Right renal pelvis (tissue), 4 donors: ENCODE measurements around the gene NAA40. TPM values are rescaled to one million over a fixed set of nuclear protein-coding genes. Genes with fewer than 3 reads are reported as not detected.

Experiments
- DNase-seq, 4 donors: peaks; one replicate each; pipeline ENCODE4 v3.0.0-alpha.2; 2013; ENCODE audit warnings: low read depth in 4 of 4, low spot score in 3 of 4, missing footprints in 1 of 4
- polyA plus RNA-seq, 4 donors: library from polyadenylated mRNA; unstranded; fragments of 120-200 nt; gene quantifications; one replicate each; pipeline ENCODE4 v1.2.1, GENCODE V29; 2013; ENCODE audit not compliant: insufficient read length in 4 of 4

NAA40 gene
- polyA plus RNA-seq, 4 donors: 30.3 to 36.5 (median 32.0) TPM

DNA sequence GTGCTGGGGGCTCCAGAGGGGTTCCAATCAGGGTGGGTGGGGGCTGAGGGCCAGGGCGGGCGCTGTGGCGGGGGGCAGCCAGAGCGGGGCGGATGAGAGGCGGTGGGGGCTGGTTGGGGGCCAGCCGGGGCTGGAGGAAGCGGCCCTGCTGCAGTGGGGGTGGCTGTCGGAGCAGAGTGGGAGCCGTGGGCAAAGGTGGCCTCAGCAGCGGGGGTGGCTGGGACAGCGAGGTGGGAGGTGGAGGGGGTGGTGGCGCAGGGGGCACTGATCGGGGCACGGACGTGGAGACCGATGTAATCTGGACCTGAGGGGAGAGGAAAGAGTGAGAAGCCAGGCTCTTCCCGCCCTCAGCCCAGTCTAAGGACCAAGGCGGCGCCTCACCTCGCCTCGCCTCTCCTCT, 26.9 kb upstream of the NAA40 start:
- no peak for DNase-seq

DNA sequence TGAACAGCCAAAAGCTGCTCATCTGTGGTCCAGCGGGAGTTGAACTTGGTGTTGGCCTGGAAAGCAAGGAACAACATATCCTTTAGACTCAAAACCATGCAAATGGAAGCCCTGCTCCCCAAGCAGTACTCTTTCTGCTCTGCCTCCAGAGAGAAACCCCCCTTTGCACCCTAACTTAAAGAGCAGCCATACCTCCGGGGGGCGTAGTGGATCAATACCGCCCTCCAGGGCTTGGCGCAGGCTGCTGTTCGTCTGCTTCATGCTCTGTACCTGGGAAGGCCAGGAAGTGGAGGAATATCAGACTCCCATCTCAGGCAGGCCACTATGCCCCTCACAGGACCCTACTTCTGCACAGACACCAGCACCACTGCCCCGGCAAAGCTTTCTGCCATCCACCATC, 26.1 kb upstream of the NAA40 start:
- DNase-seq: no peak

DNA sequence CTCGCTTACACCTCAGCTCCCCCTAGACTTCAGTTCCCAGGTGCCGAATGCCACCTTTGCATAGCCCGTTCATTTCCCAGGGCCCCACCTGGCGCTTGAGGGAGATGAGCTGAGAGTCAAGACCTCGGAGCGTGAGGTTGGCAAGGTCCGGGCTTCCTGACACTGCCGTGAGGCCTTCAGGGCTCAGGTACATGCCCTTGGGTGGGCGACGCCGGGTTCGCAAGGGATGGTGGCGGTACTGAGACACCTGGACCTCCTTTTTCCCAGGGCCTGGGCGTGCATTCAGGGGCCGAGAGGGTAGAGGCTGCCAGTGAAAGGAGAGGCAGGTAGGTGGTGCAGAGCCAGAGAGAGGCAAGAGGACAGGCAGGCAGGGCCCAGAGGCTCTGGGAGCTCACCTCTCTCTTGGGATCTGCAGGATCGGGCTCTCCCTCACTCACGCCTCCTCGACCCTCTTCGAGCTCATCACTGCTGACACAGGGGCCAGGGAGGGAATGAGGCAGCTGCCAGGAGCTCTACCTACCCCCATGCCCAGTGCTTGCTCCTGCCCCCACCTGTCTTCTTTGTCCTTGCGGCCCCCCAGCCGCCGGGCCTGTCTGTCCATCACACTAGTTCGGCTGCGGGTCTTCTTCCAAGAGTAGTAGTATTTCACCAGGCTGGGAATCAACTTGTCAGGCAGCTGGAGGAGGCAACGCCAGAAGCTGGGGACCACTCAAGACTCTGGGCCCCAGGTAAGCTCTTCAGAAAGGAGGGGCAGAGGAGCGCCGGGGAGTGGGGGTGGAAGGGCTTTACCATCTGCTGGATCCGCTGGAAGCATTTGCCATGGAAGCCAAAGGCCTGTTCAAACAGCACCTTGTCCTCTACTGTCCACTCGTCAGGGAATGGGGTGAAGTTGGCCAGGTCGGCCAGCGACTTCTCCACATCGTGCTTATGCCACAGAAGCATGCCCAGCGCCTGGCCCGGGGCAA, 24.7 kb upstream of the NAA40 start:
- no peak for DNase-seq

DNA sequence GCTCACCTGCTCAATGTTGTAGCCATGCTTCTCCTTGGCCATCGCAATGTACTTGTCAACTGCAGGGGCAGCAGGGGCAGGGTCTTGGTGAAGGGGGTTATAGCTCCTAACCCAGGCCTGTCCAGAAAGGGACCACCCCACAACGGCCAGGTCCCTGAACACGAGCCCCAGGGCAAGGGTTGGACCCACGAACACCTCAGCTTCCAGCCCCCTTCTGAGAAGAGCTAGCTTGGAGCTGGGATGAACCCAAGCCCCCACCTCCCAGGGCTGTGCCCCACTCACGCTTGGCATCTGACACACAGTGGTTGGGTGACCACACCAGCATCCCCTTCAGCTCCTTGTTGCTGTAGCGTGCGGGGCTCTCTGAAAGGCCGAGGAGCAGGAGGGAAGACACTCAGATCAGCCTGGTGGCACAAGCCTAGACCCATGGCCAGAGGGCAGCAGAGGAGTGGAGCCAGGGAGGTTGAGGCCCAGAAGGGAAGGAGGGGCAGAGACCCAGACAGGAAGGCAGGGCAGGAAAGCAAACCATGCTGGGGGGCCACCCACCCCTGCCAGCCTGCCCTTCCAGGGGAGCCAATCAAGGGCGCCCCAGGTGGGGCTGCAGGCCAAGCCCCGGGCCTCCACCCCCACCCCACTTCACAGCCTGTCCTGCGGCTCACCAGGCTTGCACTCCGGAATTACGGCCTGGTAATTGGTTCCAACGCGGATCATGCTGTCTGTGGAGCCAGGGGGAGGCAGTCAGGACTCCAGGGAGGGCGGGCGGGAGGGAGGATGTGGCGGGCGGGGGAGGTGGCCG, 23.7 kb upstream of the NAA40 start:
- no peak for DNase-seq

DNA sequence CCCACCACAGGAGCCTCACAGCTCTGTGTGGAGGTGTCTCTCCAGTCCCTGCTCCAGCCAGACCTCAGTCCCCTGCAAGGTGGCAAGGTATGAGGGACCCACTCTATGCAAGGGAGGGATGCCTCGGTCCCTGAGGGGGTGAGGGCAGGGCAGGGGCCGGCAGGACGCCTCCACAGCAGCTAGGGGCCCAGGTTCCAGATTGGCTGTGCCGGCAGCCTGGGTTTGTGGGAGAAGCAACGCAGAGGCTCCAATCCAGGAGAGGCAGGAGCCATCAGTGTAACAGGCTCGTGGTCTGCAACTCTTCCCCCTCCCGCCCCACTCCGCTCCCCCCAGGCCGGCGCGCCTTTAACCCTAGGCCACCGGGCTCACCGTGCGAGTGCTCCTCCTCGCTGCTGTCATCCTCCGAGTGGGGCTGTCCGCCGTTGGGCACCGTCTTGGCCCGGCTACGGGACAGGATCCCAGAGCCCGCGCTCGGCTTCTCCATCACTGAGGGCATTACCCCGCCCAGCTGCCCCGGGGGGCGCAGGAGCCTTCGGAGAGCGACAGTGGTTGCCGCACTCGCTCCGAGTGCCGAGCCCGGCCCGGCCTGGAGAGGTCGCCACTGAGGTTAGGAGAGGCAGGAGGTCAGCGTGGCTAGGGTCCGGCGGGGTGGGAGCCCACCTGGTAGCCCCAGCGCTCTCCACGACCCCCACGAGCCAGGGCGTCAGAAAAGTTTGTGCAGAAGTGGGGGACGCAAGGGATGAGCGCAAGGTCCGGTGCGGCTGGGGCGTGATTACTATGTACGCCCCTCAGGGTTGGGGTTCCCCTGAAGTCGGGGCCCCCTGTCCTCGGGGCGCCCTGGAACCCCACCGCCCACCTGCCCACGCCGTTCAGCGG, 22.6 kb upstream of the NAA40 start:
- DNase-seq: no peak

DNA sequence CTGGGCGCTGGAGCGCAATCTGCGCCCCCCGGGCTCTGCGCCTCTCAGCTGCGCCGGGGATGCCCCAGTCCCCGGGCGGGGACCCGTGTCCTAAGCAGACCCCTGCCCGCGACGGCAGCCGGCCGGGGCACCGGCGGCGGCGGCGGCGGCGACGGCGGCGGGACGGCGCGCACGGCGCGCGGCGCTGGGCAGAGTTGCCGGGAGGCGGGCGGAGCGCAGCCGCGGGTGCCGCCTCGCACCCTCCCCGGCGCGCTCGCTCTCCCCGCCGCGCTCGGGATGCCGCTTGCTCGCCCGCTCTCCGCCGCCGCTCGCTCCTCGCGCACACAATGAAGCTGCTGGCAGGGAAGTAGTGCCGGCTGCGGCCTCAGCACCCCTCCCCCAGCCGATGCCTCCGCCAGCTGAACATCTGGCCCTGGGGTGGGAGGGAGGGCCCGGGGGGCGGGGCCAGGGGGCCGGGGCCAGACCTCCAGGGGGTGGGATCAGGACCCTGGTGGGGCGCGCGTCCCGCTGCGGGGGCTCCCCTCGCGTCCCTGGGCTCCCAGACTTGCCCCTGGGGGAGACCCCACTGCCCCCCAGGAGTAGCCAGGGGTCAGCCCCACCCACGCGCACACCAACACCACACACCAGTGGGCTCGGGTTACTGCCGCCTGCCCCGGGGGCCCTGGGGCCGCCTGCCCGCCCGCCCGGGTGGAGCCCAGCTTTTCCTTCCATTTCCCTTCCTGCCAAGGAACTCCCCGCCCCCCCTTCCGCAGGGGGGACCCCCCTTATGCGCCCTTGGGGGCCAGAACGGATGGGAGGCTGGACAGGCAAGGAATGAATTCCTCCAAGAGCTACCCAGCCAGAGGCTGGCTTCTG, 21.7 kb upstream of the NAA40 start, which contains the start of gene RCOR2:
RCOR2 (minus strand) TSS at position 328 of the 855 bp plus-strand sequence. CDS start 708 bp downstream, outside the sequence.
- DNase-seq: no peak

DNA sequence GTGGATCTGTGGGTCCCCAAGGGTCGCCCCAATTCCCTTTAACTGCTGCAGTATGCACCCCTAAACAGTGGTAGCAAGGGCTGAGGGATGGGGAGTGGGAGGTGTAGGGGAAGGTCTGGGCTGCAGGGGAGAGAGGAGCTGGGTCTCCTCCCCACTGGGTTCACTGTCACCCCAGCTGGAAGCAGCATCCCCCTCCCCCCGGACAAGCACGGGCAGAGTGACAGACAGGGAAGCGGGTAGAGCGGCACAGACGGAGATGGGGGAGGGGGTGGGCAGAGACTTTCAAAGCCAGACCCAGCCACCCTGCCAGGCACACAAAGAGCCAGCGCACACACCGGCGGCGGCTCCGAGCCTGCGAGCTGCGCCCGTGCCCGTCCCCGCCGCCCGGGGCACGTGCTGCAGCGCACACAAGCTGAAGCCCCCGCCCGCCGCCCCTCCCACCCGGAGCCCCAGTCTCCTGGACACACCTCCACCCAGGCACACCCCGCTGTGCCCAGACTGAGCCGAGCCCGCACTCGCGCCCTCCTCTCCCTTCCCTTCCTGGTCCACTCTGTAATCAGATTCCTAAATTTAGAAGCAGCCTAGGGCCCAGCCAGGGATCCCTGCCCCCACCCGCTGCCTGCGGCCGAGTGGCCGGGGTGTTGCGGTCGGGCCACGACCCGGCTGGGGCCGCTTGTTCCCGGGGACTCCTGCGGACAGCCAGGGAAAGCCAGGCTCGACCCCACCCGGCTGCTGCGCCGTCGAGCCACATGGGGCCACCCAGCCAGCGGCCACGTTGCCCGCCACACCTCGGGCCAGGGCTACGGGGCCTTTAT, 20.9 kb upstream of the NAA40 start:
- DNase-seq: no peak

DNA sequence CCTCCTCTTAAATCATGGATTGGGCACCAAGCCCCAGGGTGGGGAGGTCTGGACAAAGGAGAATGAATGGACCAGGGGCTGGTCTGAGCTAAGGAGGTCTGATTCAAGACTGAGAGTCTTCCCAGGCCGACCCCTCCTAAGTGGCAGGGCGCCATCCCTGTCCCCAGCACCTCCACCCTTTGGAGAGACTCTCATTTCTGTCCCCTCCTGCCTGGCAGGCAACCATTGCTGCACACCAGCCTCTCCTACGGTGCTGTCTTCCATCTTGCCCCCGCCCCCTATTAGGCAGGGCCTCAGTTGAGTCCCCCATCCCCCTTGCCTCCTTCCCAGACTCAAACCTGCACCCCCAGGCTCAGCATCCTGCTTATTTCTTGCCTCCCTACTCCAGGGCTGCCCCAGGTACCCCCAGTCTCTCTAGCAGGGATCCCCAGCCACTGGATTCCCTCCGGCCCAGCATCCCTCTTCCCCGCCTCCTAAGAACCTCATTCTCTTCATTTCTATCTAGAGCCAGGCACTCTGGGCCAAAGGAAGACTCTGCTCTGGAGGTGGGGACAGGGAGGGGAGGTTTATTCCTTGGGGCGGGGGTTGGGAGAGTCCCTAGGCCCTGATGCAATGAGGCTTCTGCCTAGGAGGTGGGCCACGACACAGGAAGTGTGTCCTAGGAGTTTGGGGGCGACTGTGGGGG, 20.2 kb upstream of the NAA40 start:
- DNase-seq: no peak

DNA sequence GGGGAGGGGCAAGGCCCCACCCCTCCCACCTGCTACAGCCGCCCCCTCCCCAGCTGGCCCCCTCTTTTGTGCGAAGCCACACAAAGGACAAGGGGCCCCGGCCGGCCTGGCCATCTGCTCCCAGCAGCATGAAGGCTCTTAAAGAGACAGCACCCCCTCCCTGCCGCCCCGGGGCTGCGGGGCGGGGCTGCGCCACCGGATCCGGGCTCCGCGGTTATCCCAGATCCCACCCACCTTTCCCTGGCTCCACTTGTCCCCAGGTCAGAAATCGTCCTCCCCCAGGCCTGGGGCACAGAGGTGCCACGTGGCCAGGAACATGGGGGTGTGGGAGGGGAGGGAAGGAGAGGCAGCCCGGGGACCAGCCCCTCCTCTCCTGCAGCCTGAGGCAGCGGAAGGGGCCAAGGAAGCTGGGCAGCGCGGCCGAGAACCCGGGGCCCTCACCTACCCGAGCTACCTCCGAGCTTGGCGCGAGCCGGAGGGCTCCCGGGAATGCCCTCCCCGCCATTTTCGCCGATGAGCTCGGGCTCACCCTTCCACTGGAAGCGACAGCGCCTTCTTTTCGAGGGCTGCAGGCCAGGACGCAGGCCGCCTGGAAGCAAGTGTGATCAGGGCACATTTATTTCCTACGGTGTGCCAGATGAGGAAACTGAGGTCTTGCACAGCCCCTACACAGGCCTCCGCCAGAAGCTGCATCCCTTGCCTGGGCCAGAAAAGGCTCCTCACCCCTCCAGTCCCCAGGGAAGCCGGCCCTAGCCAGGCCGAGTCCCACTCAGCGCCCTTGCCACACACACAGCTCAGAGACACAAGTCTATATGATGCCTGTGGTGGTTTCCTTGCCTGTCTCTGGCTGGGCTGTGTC, 19.3 kb upstream of the NAA40 start:
- no peak for DNase-seq

DNA sequence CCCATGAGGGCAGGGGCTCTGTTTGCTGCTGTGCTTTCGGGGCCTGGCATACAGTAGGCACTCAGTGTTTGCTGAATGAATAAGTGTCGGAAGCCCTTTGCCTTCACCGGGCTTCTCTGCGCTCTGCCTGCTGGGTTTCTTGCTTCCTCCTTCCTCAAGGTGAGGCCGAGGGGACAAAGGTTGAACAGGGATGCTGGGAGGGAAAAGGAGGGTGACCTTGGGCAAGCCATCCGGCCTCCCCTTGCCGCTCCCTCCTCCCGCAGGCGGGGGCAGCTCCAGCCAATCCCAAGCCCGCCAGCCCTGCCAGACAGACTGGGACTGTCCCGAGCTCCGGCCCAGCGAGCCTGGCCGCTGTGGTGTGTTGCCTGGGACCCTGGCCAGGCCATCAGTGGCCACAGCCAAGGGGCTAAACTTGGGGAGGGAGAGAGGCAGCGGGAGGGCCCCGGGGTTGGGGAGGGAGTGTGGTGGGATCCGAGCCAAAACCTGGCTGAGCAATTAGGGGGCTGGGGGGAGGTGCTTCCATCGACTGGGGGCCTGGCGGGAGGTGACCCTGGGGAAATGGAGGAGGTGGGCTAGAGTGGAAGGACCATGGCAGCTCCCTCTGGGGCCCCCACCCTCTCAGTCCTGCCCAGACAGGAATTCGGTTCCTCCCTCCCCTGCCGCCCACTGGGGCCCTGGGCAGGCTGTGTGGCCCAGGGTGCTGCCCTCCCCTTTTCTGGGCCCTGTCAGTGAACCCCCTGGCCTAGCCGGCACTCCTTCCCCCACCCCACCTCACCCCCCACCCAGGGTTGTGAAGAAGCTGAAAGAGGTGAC, 18.5 kb upstream of the NAA40 start:
- no peak for DNase-seq

DNA sequence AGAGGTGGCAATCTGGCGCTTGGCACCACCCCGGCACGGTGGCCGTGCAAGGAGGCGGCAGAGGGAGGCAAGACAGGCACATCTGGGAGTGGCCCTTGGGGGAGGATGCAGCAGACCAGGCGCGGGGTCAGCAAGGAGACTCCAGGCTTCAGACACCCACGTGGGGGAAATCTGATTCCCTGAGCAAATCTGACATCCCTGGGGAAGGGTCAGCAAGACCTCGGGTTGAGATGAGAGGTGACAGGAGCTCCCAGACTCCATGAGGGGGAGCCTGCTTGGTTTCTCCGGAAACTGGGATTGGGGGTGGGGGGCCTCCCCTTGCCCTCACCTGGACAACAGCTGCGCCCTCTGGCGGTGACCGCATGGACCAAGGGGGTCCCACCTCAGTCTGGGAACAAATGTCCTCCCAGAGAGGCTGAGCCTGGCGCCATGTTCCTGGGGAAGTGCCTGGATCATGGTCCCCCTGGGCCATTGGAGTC, 17.8 kb upstream of the NAA40 start:
- no peak for DNase-seq

DNA sequence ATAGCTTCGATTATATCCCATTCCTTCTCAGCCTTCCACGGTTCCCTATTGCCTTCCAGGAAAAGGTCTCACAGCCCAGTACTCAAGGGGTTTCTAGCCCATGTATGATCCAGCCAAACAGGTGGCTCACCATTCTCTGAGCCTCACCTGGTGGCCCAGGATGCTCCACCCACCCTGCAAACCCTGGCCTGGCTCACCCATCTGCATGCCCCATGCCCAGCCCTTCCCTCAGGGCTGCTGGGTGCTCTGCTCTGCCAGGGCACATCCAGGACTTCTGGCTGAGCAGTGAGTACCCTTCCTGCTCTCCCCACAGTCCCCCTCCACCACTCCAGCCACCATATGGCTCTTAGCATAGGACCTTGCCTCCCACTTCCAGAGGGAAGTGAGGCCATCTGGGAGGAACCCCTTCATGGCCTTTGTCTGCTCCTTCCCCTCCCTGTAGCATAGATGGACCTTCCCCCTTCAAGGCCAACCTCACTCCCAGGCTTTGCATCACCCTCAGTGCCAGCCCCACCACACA, 16.1 kb upstream of the NAA40 start:
- no peak for DNase-seq

DNA sequence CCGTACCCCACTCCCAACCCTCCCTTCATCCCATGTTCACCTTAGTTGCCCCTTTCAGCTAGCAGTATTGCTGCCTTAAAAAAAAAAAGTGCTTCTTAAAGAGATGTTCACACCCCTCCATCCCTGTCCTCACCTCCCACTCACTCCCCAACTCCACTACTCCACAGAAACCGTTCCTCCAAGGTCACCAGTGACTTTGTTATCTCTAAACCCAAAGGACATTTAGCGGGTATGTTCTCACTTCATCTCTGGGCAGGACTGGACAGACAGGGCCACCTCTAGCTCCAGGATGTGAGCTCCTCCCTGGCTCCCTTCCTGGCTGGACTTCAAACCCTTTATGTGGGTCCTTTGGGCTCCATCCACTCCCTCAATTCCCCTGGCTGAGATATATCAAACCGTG, 15.5 kb upstream of the NAA40 start:
- DNase-seq: no peak

DNA sequence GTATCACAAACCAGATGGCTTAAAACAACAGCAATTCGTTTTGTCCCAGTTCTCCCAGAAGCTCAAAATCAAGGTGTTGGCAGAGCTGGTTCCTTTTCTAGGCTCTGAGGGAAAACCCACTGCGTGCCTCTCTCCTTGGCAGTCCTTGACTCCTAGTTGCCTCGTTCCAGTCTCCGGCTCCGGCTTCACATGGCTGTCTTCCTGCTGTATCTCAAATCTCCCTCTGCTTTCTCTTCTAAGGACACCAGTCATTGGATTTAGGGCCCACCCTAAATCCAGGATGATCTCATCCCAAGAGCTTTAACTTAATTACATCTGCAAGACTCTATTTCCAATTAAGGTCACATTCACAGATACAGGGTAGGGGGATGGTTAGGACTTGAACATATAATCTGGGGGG, 9.2 kb upstream of the NAA40 start:
- DNase-seq: no peak

DNA sequence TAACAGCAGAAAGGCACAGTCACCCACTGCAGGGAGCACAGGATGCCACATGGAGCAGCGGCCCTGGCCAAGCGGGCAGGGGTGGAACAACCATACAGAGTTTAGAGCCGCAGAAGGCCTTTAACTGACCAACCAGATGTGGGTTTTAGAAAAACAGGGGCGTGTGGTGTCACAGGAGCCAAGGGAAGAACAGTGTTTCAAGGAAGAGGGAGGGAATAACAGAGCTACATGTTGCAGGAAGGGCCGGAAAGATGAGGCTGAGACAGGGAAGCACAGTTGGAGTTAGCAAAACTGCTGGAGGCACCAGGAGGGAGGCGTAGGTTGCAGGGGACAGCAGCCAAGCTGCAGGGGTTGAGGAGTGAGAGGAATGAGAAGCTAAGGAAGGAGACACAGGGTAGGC, 7.8 kb upstream of the NAA40 start:
- DNase-seq: no peak

DNA sequence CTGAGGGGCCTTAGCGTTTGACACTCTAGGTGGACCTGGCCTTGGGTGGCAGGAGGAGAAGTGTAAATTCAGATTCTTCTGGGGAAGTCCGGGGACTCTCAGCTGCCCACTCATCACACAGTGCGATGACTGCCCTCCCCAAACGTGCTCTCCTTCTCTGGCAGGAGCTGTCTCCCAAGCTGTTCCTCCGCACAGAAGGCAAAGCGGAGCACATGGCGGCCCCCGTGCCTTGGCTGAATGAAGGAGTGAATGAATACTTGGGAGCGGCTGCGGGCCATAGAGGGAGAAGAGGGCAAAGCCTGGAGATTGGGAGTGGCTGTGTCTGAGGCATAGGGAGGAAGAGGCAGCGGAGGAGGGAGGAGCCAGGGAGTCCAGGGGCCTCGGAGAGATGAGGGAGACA, 6.9 kb upstream of the NAA40 start:
- no peak for DNase-seq
